ENCODE data around the gene KCNK6.
"Not testable (repeated sequence)": the region's sequence is repeated elsewhere in the genome, so short reads cannot be mapped to it uniquely, and the experiment has no call there.

KCNK6 gene

GRCh38 chr19:38360839-38361631 lies 41.4 kb downstream of the KCNK6 start:
- H3K4me3 ChIP-seq (ENCODE audit: low read depth, low read length): peak overlapping the region; percentile 80

- peak overlapping the region; percentile 80 for H3K4me3 ChIP-seq (ENCODE audit: low read depth, low read length)
These were observed 42.0 kb downstream of the KCNK6 start for GRCh38 chr19:38361633-38362075.

GRCh38 chr19:38362076-38362945 lies 42.7 kb downstream of the KCNK6 start:
- peak overlapping the region; percentile 80 for H3K4me3 ChIP-seq (ENCODE audit: low read depth, low read length)

- not testable (repeated sequence) for H3K4me3 ChIP-seq (ENCODE audit: low read depth, low read length)
These were observed 43.5 kb downstream of the KCNK6 start for GRCh38 chr19:38362946-38363688.

GRCh38 chr19:38367041-38367440 lies 47.4 kb downstream of the KCNK6 start:
- no peak overlapping the region for H3K4me3 ChIP-seq (ENCODE audit: low read depth, low read length)

- no peak overlapping the region for H3K4me3 ChIP-seq (ENCODE audit: low read depth, low read length)
These were observed 49.9 kb downstream of the KCNK6 start for GRCh38 chr19:38369584-38369983.

- no peak overlapping the region for H3K4me3 ChIP-seq (ENCODE audit: low read depth, low read length)
These were observed 50.7 kb downstream of the KCNK6 start for GRCh38 chr19:38370299-38370698.

GRCh38 chr19:38371081-38371480 lies 51.4 kb downstream of the KCNK6 start:
- H3K4me3 ChIP-seq (ENCODE audit: low read depth, low read length): no peak overlapping the region

- peak overlapping the region; percentile 25 for H3K4me3 ChIP-seq (ENCODE audit: low read depth, low read length)
These were observed 54.3 kb downstream of the KCNK6 start for GRCh38 chr19:38373907-38374331.

- peak within 1 kb of the TSS; percentile 93 for H3K4me3 ChIP-seq (ENCODE audit: low read depth, low read length)
These were observed 54.9 kb downstream of the KCNK6 start, which contains the start of gene PSMD8 for GRCh38 chr19:38374332-38375097. Gene PSMD8 (plus strand): TSS chr19:38374571. CDS start chr19:38374602, 31 bp downstream.

GRCh38 chr19:38375098-38375493 lies 55.5 kb downstream of the KCNK6 start:
- peak overlapping the region; percentile 93 for H3K4me3 ChIP-seq (ENCODE audit: low read depth, low read length)

GRCh38 chr19:38375748-38376147 lies 56.1 kb downstream of the KCNK6 start:
- peak overlapping the region; percentile 93 for H3K4me3 ChIP-seq (ENCODE audit: low read depth, low read length)

GRCh38 chr19:38376576-38376975 lies 56.9 kb downstream of the KCNK6 start:
- no peak overlapping the region for H3K4me3 ChIP-seq (ENCODE audit: low read depth, low read length)

GRCh38 chr19:38377052-38377451 lies 57.4 kb downstream of the KCNK6 start:
- H3K4me3 ChIP-seq (ENCODE audit: low read depth, low read length): no peak overlapping the region

GRCh38 chr19:38378866-38379265 lies 59.2 kb downstream of the KCNK6 start:
- no peak overlapping the region for H3K4me3 ChIP-seq (ENCODE audit: low read depth, low read length)

- no peak overlapping the region for H3K4me3 ChIP-seq (ENCODE audit: low read depth, low read length)
These were observed 61.5 kb downstream of the KCNK6 start for GRCh38 chr19:38381138-38381537.

All from iPS-11a (cell line).